Measurements from ENCODE around the gene KMT2A. TPM values are rescaled to one million over a fixed set of nuclear protein-coding genes. Genes with fewer than 3 reads are reported as not detected.
"Not testable (repeated sequence)": the region's sequence is repeated elsewhere in the genome, so short reads cannot be mapped to it uniquely, and the experiment has no call there.

The KMT2A gene
- total RNA-seq, 1 donor from 2014 or later, result 56.8 TPM

GRCh38 chr11:118569670-118570069 lies 133.4 kb downstream of the KMT2A start:
- no peak for TF ChIP-seq CTCF (IDR thresholded peaks at IDR 0.05)
- no peak for DNase-seq (ENCODE audit: extremely low spot score, unreplicated experiment)
- Mint-ChIP-seq H3K4me1 (ENCODE audit: unreplicated experiment) (peaks cover 34% of the 10 kb centered on the region), H3K4me3 (ENCODE audit: unreplicated experiment) (no peak overlapping the region), H3K27ac (ENCODE audit: unreplicated experiment) (no peak overlapping the region), H3K9me3 (ENCODE audit: unreplicated experiment) (no peaks in the 10 kb centered on the region), H3K27me3 (ENCODE audit: unreplicated experiment) (no peaks in the 10 kb centered on the region), H3K36me3 (ENCODE audit: unreplicated experiment) (no peaks in the 10 kb centered on the region)

DNA sequence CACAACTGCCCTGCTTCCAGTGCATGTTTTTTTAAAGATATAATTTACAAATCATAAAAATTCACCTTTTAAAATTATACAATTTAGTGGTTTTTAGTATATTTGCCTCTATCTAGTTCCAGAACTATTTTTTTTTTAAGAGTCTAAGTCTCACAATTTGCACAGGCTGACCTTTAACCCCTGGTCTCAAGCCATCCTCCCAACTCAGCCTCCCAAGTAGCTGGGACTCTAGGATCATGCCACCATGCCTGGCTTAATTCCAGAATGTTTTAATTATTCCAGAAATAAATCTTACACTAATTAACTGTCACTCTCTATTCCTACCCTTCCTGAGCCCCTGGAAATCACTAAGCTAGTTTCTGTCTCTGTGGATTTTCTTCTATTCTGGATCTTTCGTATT lies 134.5 kb downstream of the KMT2A start:
- no peaks in the 10 kb centered on the region for H3K27me3 Mint-ChIP-seq (ENCODE audit: unreplicated experiment)
- peak overlapping the region; percentile 50 for H3K27ac Mint-ChIP-seq (ENCODE audit: unreplicated experiment)
- peaks cover 36% of the 10 kb centered on the region for H3K4me1 Mint-ChIP-seq (ENCODE audit: unreplicated experiment)
- DNase-seq (ENCODE audit: extremely low spot score, unreplicated experiment), result no peak
- no peak overlapping the region for H3K4me3 Mint-ChIP-seq (ENCODE audit: unreplicated experiment)
- no peaks in the 10 kb centered on the region for H3K9me3 Mint-ChIP-seq (ENCODE audit: unreplicated experiment)
- no peak for TF ChIP-seq CTCF (IDR thresholded peaks at IDR 0.05)
- H3K36me3 Mint-ChIP-seq (ENCODE audit: unreplicated experiment), result no peaks in the 10 kb centered on the region

DNA sequence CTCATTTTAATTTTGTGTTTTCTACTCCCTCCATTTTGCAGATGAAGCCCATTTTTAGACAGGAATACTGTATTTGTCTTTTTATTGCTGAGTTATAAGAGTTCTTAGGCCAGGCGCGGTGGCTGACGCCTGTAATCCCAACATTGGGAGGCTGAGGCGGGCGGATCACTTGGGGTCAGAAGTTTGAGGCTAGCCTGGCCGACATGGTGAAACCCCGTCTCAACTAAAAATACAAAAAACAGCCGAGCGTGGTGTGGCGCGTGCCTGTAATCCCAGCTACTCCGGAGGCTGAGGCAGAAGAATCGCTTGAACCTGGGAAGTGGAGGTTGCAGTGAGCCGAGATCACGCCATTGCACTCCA lies 135.4 kb downstream of the KMT2A start:
- peak overlapping the region; percentile 91 for H3K4me3 Mint-ChIP-seq (ENCODE audit: unreplicated experiment)

GRCh38 chr11:118572061-118572980 lies 136.0 kb downstream of the KMT2A start, which contains the start of gene ARCN1:
Gene ARCN1 (plus strand): TSS chr11:118572409. CDS start chr11:118572548, 139 bp downstream.
- no peaks in the 10 kb centered on the region for H3K36me3 Mint-ChIP-seq (ENCODE audit: unreplicated experiment)
- TF ChIP-seq CTCF (IDR thresholded peaks at IDR 0.05), result no peak
- peak; percentile 90 for DNase-seq (ENCODE audit: extremely low spot score, unreplicated experiment)
- no peaks in the 10 kb centered on the region for H3K27me3 Mint-ChIP-seq (ENCODE audit: unreplicated experiment)
- no peaks in the 10 kb centered on the region for H3K9me3 Mint-ChIP-seq (ENCODE audit: unreplicated experiment)
- peak within 1 kb of the TSS; percentile 91 for H3K4me3 Mint-ChIP-seq (ENCODE audit: unreplicated experiment)
- H3K27ac Mint-ChIP-seq (ENCODE audit: unreplicated experiment), result peak within 1 kb of the TSS; percentile 96
- H3K4me1 Mint-ChIP-seq (ENCODE audit: unreplicated experiment), result peaks cover 48% of the 10 kb centered on the region

More for the DNA sequence above, 135.4 kb downstream of the KMT2A start:
- Mint-ChIP-seq H3K27ac (ENCODE audit: unreplicated experiment) (peak overlapping the region; percentile 96), H3K4me1 (ENCODE audit: unreplicated experiment) (peaks cover 43% of the 10 kb centered on the region)
- not testable (repeated sequence) for H3K27me3 Mint-ChIP-seq (ENCODE audit: unreplicated experiment); H3K36me3 Mint-ChIP-seq (ENCODE audit: unreplicated experiment); DNase-seq (ENCODE audit: extremely low spot score, unreplicated experiment); H3K9me3 Mint-ChIP-seq (ENCODE audit: unreplicated experiment)

DNA sequence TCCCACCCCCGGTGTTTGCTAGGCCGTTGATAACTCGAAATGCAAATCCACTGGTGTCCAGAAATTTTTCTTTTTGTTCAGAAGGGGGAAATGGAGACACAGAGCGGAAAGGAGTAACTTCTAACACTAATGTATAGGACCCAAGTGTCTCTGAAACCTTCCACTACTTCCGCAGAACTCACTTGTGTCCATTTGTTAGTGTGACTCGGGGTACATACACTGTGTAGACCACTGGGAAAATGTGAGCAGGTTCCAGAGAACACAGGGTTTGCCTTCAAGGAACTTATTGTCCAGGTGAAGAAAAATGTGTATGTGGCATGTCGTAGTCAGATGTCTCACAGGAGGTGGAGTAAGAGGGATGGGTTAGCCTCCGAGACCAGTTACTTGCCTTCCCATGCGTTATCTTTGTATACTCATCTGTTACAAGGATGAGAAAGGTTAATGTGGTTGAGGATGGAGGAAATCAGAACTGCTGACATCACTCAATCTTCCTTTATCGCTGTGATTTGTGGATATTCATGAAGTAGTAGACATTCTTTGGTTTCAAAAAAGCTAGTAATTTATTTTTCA lies 136.8 kb downstream of the KMT2A start:
- peak overlapping the region; percentile 91 for H3K4me3 Mint-ChIP-seq (ENCODE audit: unreplicated experiment)
- no peak for DNase-seq (ENCODE audit: extremely low spot score, unreplicated experiment)
- H3K4me1 Mint-ChIP-seq (ENCODE audit: unreplicated experiment), result peaks cover 52% of the 10 kb centered on the region

More for the DNA sequence above, 136.8 kb downstream of the KMT2A start:
- Mint-ChIP-seq H3K9me3 (ENCODE audit: unreplicated experiment) (no peaks in the 10 kb centered on the region), H3K36me3 (ENCODE audit: unreplicated experiment) (no peaks in the 10 kb centered on the region), H3K27me3 (ENCODE audit: unreplicated experiment) (no peaks in the 10 kb centered on the region), H3K27ac (ENCODE audit: unreplicated experiment) (peak overlapping the region; percentile 96)
- TF ChIP-seq CTCF (IDR thresholded peaks at IDR 0.05), result no peak

Measured in osteocyte (in vitro differentiated cells).